Suprapubic skin (tissue), 4 donors: ENCODE results near the gene CXorf58. TPM values are rescaled to one million over a fixed set of nuclear protein-coding genes. Genes with fewer than 3 reads are reported as not detected.

Experiments used
- DNase-seq, 2 donors: peaks; one replicate each; pipeline ENCODE4 v3.0.0-alpha.2; 2019; ENCODE audit warnings: low spot score in 2 of 2
- H3K27ac ChIP-seq: fragments of 200-600 bp; sonication (generic); one replicate; pipeline ENCODE4 v1.5.1; 2019
- H3K27me3 ChIP-seq: fragments of 200-600 bp; sonication (generic); one replicate; pipeline ENCODE4 v1.5.1; 2019
- H3K36me3 ChIP-seq: fragments of 200-600 bp; sonication (generic); one replicate; pipeline ENCODE4 v1.5.1; 2019
- H3K4me1 ChIP-seq: fragments of 200-600 bp; sonication (generic); one replicate; pipeline ENCODE4 v1.5.1; 2019
- H3K4me3 ChIP-seq: fragments of 200-600 bp; sonication (generic); one replicate; pipeline ENCODE4 v1.5.1; 2019; ENCODE audit warnings: mild to moderate bottlenecking
- H3K9me3 ChIP-seq: fragments of 200-600 bp; sonication (generic); one replicate; pipeline ENCODE4 v1.5.1; 2019
- CTCF ChIP-seq, 2 donors: fragments of 200-600 bp in 1 of 2; fragments of 450-650 bp in 1 of 2; sonication (generic) in 1 of 2; IDR thresholded peaks; one replicate each; pipeline ENCODE4 v1.5.1; 2016 to 2019; ENCODE audit warnings: antibody characterized with exemption in 2 of 2, mild to moderate bottlenecking in 1 of 2, moderate library complexity in 1 of 2
- EP300 ChIP-seq: sonication (generic); formaldehyde crosslinking; IDR thresholded peaks from one replicate; pipeline ENCODE4 v1.6.1; 2017; ENCODE audit warnings: antibody characterized with exemption
- POLR2A ChIP-seq, 2 donors: fragments of 450-650 bp; IDR thresholded peaks; one replicate each; pipeline ENCODE4 v1.6.1; 2017; ENCODE audit warnings: antibody characterized with exemption in 2 of 2, mild to moderate bottlenecking in 2 of 2, moderate library complexity in 2 of 2
- POLR2AphosphoS5 ChIP-seq, 3 donors: sonication (generic); formaldehyde crosslinking; IDR thresholded peaks; one replicate each; pipeline ENCODE4 v1.6.1; 2017; ENCODE audit warnings: antibody characterized with exemption in 3 of 3
- WGBS: methylation state at CpG from one replicate; pipeline ENCODE4 v1.1.5; 2018; 5-methylcytosine and 5-hydroxymethylcytosine counted together
- total RNA-seq, 4 donors: library from RNA; depleted of rRNA; stranded (reverse); fragments of >200 nt; gene quantifications; one replicate each; pipeline ENCODE4 v1.1.0, GENCODE V29; 2016

The CXorf58 gene
- total RNA-seq, 4 donors from 2014 or later, result not detected

GRCh38 chrX:23938690-23939089, 30.9 kb downstream of the CXorf58 start:
- DNase-seq, result no peak

GRCh38 chrX:23939203-23939602, 31.4 kb downstream of the CXorf58 start:
- TF ChIP-seq EP300 (no peak), POLR2AphosphoS5 (IDR thresholded peaks at IDR 0.05) (no peak), POLR2A (IDR thresholded peaks at IDR 0.05) (no peak), CTCF (IDR thresholded peaks at IDR 0.05) (no peak)
- DNase-seq, result no peak
- Histone ChIP-seq H3K4me1 (no peaks in the 10 kb centered on the region), H3K27ac (no peak overlapping the region), H3K27me3 (no peaks in the 10 kb centered on the region), H3K4me3 (no peak overlapping the region), H3K36me3 (no peaks in the 10 kb centered on the region), H3K9me3 (no peaks in the 10 kb centered on the region)
- 60% methylated on average over 1 of the region's 1 CpG for WGBS

More at GRCh38 chrX:23938690-23939089, 30.9 kb downstream of the CXorf58 start:
- Histone ChIP-seq H3K4me1 (no peaks in the 10 kb centered on the region), H3K36me3 (no peaks in the 10 kb centered on the region), H3K27me3 (no peaks in the 10 kb centered on the region), H3K4me3 (no peak overlapping the region), H3K27ac (no peak overlapping the region), H3K9me3 (no peaks in the 10 kb centered on the region)
- TF ChIP-seq CTCF (IDR thresholded peaks at IDR 0.05), result no peak
- 67% methylated on average over 1 of the region's 1 CpG for WGBS

- no peaks in the 10 kb centered on the region for H3K9me3 ChIP-seq
- TF ChIP-seq EP300 (no peak), POLR2A (IDR thresholded peaks at IDR 0.05) (no peak), CTCF (IDR thresholded peaks at IDR 0.05) (no peak), POLR2AphosphoS5 (IDR thresholded peaks at IDR 0.05) (no peak)
Measured at GRCh38 chrX:23944234-23944633, 36.4 kb downstream of the CXorf58 start.

GRCh38 chrX:23945206-23945605, 37.4 kb downstream of the CXorf58 start:
- TF ChIP-seq EP300 (no peak), POLR2AphosphoS5 (IDR thresholded peaks at IDR 0.05) (no peak), POLR2A (IDR thresholded peaks at IDR 0.05) (no peak), CTCF (IDR thresholded peaks at IDR 0.05) (no peak)
- WGBS, result 73% methylated on average over 1 of the region's 1 CpG
- DNase-seq, result no peak
- Histone ChIP-seq H3K4me1 (no peaks in the 10 kb centered on the region), H3K27me3 (no peaks in the 10 kb centered on the region), H3K9me3 (no peaks in the 10 kb centered on the region), H3K4me3 (no peak overlapping the region), H3K27ac (no peak overlapping the region), H3K36me3 (no peaks in the 10 kb centered on the region)

More at GRCh38 chrX:23944234-23944633, 36.4 kb downstream of the CXorf58 start:
- Histone ChIP-seq H3K27me3 (no peaks in the 10 kb centered on the region), H3K4me1 (no peaks in the 10 kb centered on the region), H3K27ac (no peak overlapping the region), H3K4me3 (no peak overlapping the region), H3K36me3 (no peaks in the 10 kb centered on the region)
- WGBS, result 37% methylated on average over 1 of the region's 1 CpG
- DNase-seq, result no peak

- H3K4me1 ChIP-seq, result no peaks in the 10 kb centered on the region
- no peaks in the 10 kb centered on the region for H3K27me3 ChIP-seq
- H3K36me3 ChIP-seq, result no peaks in the 10 kb centered on the region
- no peak for DNase-seq
- no peak for TF ChIP-seq POLR2A (IDR thresholded peaks at IDR 0.05)
- no peak for TF ChIP-seq CTCF (IDR thresholded peaks at IDR 0.05)
- no peak for TF ChIP-seq EP300
- H3K27ac ChIP-seq, result no peak overlapping the region
- 67% methylated on average over 3 of the region's 3 CpGs for WGBS
- no peaks in the 10 kb centered on the region for H3K9me3 ChIP-seq
- no peak overlapping the region for H3K4me3 ChIP-seq
Measured at GRCh38 chrX:23952391-23952790, 44.6 kb downstream of the CXorf58 start.
